PC-3 (cell line): ENCODE data around the gene CA4.

Source experiments
- EZH2 ChIP-seq: fragments of 300-600 bp; sonication (generic); IDR thresholded peaks from one replicate; pipeline ENCODE4 v1.6.1; 2017; ENCODE audit warnings: antibody characterized with exemption, mild to moderate bottlenecking, low read length; ENCODE audit not compliant: unreplicated experiment
- TF ChIP-seq, protein P1 (sequence below): fragments of 300-600 bp; sonication (generic); conservative IDR thresholded peaks from 2 replicates; pipeline ENCODE4 v1.5.1; 2017; ENCODE audit warnings: antibody characterized with exemption, low read depth, mild to moderate bottlenecking, low read length

DNA sequence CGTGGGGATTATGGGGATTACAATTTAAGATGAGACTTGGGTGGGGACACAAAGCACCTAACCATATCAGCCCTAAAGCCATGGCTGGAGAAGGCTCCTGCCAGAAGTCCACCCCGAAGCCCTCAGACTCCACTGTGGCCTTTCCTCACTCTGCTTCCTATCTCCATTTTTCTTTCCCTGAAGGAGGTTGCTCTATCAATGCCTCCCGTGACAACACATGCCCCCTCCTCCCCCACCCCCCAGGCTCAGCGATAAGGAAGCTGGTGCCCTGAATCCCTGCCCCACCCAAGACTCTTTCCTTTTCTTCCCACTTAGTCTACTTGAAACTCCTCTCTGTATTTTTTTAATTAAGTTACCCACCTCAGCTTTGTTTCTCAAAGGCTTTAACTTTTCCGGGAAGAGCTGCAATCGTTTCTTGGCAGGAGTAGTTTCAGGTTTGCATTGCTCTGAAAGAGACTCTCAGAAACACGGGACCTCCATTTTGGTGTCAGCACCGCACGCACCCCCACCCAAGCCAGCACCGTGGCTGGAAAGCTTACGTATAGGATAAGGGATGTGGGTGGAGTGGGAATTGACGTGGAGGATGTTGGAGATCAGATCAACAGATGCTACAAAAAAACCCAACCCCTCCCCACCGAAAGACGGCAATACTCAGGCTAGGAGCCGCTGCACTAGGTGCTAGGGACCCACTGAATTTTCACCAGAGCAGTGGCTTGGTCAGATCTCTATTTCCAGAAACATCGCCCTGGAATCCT lies 15.2 kb upstream of the CA4 start:
- TF ChIP-seq, protein P1, sequence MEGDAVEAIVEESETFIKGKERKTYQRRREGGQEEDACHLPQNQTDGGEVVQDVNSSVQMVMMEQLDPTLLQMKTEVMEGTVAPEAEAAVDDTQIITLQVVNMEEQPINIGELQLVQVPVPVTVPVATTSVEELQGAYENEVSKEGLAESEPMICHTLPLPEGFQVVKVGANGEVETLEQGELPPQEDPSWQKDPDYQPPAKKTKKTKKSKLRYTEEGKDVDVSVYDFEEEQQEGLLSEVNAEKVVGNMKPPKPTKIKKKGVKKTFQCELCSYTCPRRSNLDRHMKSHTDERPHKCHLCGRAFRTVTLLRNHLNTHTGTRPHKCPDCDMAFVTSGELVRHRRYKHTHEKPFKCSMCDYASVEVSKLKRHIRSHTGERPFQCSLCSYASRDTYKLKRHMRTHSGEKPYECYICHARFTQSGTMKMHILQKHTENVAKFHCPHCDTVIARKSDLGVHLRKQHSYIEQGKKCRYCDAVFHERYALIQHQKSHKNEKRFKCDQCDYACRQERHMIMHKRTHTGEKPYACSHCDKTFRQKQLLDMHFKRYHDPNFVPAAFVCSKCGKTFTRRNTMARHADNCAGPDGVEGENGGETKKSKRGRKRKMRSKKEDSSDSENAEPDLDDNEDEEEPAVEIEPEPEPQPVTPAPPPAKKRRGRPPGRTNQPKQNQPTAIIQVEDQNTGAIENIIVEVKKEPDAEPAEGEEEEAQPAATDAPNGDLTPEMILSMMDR: no peak
- no peak for TF ChIP-seq EZH2
